ENCODE measurements around the gene CCDC144A. TPM values are rescaled to one million over a fixed set of nuclear protein-coding genes. Genes with fewer than 3 reads are reported as not detected.
"Not testable (repeated sequence)": the region's sequence is repeated elsewhere in the genome, so short reads cannot be mapped to it uniquely, and the experiment has no call there.

The CCDC144A gene
- total RNA-seq, 1 donor = 13.8 TPM

GRCh38 chr17:16661217-16661616 is 28.8 kb upstream of the CCDC144A start:
- no peak overlapping the region for H3K4me3 ChIP-seq (ENCODE audit: low read depth, low read length)
- TF ChIP-seq, protein P1, sequence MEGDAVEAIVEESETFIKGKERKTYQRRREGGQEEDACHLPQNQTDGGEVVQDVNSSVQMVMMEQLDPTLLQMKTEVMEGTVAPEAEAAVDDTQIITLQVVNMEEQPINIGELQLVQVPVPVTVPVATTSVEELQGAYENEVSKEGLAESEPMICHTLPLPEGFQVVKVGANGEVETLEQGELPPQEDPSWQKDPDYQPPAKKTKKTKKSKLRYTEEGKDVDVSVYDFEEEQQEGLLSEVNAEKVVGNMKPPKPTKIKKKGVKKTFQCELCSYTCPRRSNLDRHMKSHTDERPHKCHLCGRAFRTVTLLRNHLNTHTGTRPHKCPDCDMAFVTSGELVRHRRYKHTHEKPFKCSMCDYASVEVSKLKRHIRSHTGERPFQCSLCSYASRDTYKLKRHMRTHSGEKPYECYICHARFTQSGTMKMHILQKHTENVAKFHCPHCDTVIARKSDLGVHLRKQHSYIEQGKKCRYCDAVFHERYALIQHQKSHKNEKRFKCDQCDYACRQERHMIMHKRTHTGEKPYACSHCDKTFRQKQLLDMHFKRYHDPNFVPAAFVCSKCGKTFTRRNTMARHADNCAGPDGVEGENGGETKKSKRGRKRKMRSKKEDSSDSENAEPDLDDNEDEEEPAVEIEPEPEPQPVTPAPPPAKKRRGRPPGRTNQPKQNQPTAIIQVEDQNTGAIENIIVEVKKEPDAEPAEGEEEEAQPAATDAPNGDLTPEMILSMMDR (IDR thresholded peaks at IDR 0.05; ENCODE audit: insufficient read depth, low read depth, low read length) = no peak
- no peak for DNase-seq (ENCODE audit: low read depth)

- TF ChIP-seq, protein P1 (IDR thresholded peaks at IDR 0.05; ENCODE audit: insufficient read depth, low read depth, low read length) = no peak
- H3K4me3 ChIP-seq (ENCODE audit: low read depth, low read length) = no peak overlapping the region
- no peak for DNase-seq (ENCODE audit: low read depth)
Observed at GRCh38 chr17:16662936-16663335, 27.1 kb upstream of the CCDC144A start.

GRCh38 chr17:16666553-16666906 is 23.5 kb upstream of the CCDC144A start:
- H3K4me3 ChIP-seq (ENCODE audit: low read depth, low read length) = not testable (repeated sequence)

DNA sequence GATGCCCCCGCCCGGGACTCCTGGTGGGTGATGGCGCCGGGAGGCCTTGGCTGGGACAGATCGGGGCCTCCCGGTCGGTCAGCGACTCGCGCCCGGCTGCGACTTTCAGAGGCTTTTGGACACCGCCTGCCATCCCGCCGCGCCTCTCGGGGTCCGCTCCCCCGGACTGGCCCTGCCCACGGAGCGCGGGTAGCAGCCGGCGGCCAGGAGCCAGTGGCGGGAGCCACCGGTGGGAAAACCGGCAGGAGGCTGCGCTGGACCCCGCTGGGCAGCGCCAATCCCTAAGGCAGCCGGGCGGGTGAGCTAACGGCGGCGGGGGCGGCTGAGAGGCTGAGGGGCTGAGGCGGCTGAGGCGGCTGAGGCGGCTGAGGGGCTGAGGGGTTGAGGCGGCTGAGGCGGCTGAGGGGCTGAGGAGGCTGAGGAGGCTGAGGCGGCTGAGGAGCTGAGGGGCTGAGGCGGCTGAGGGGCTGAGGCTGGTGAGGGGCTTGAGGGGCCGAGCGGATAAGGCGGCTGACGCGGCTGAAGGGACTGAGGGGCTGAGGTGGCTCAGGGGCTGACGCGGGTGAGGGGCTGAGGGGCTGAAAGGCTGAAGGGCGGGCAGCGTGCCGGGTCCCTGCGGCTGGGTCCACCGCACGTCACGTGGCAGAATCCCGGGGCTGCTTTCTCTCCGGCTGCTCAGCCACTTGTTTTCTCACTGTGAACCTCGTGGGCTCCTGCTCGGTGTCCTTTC is 23.0 kb upstream of the CCDC144A start:
- peak overlapping the region; percentile 38 for H3K4me3 ChIP-seq (ENCODE audit: low read depth, low read length)
- DNase-seq (ENCODE audit: low read depth) = not testable (repeated sequence)

More at GRCh38 chr17:16666553-16666906, 23.5 kb upstream of the CCDC144A start:
- DNase-seq (ENCODE audit: low read depth) = not testable (repeated sequence)

- TF ChIP-seq, protein P1 (IDR thresholded peaks at IDR 0.05; ENCODE audit: insufficient read depth, low read depth, low read length) = no peak
- DNase-seq (ENCODE audit: low read depth) = peak; percentile 31
- H3K4me3 ChIP-seq (ENCODE audit: low read depth, low read length) = no peak overlapping the region
Observed at GRCh38 chr17:16676676-16677268, 13.3 kb upstream of the CCDC144A start.

- not testable (repeated sequence) for H3K4me3 ChIP-seq (ENCODE audit: low read depth, low read length); DNase-seq (ENCODE audit: low read depth)
Observed at GRCh38 chr17:16683290-16684138, 6.5 kb upstream of the CCDC144A start.

- H3K4me3 ChIP-seq (ENCODE audit: low read depth, low read length); DNase-seq (ENCODE audit: low read depth): not testable (repeated sequence)
Observed at GRCh38 chr17:16686019-16686418, 4.0 kb upstream of the CCDC144A start.

DNA sequence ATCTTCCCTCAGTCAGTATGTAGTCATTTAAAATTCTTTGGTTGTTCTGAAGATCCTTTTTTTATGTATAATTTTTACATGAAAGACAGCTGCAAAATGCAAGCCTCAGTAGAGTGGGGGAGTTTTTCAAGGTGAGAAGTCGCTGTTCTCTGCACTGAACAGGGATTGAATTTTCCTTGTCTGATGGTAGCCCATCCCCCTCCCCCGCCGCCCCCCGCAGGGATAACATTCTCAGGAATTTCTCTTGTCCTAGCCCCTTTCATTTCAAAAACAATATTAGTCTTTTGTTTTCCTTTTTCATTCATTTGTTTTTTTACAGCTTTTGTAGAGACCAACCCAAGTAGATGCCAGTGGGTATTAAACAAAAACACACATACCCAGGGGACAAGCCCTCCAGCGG is 2.9 kb upstream of the CCDC144A start:
- not testable (repeated sequence) for DNase-seq (ENCODE audit: low read depth); H3K4me3 ChIP-seq (ENCODE audit: low read depth, low read length)

DNA sequence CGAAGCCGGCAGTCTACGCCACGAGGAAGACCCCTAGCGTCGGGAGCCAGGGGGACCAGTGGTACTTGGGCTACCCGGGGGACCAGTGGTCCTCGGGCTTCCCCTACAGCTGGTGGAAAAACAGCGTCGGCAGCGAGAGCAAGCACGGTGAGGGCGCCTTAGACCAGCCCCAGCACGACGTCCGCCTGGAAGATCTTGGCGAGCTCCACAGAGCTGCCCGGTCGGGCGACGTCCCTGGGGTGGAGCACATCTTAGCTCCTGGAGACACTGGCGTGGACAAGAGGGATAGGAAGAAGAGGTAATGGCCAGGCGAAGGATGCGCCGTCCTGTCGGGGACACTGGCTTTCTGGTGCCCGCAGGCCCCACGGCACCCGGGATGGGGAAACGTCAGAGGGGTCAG is 406 bp downstream of the CCDC144A start:
- not testable (repeated sequence) for DNase-seq (ENCODE audit: low read depth); H3K4me3 ChIP-seq (ENCODE audit: low read depth, low read length)

- peak; percentile 7 for DNase-seq (ENCODE audit: low read depth)
- H3K4me3 ChIP-seq (ENCODE audit: low read depth, low read length) = not testable (repeated sequence)
Observed at GRCh38 chr17:16697603-16698002, 7.6 kb downstream of the CCDC144A start.

- H3K4me3 ChIP-seq (ENCODE audit: low read depth, low read length); DNase-seq (ENCODE audit: low read depth): not testable (repeated sequence)
Observed at GRCh38 chr17:16745492-16746203, 55.6 kb downstream of the CCDC144A start.

DNA sequence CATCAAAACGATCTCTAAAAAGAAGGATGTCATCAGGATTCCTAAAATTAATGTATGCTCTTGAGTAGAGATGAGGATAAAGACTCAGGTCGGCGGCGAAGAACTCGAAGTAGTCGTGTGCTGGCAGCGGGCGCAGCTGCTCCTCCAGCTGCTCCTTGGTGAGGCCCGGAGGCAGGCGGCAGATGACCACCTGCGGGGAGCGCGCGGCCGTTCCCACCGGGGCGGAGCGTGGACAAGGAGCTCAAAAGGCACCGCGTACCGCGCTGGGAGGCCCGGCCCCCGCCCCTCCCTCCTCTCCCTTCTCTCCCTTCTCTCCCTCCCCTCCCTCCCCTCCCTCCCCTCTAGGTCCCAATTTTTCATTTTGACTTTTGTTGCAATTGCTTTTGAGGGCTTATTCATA is 56.5 kb downstream of the CCDC144A start:
- H3K4me3 ChIP-seq (ENCODE audit: low read depth, low read length); DNase-seq (ENCODE audit: low read depth): not testable (repeated sequence)

- H3K4me3 ChIP-seq (ENCODE audit: low read depth, low read length); DNase-seq (ENCODE audit: low read depth): not testable (repeated sequence)
Observed at GRCh38 chr17:16750515-16750914, 60.5 kb downstream of the CCDC144A start.
